ENCODE results near the gene ART4.

ART4 gene, protein sequence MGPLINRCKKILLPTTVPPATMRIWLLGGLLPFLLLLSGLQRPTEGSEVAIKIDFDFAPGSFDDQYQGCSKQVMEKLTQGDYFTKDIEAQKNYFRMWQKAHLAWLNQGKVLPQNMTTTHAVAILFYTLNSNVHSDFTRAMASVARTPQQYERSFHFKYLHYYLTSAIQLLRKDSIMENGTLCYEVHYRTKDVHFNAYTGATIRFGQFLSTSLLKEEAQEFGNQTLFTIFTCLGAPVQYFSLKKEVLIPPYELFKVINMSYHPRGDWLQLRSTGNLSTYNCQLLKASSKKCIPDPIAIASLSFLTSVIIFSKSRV

DNA sequence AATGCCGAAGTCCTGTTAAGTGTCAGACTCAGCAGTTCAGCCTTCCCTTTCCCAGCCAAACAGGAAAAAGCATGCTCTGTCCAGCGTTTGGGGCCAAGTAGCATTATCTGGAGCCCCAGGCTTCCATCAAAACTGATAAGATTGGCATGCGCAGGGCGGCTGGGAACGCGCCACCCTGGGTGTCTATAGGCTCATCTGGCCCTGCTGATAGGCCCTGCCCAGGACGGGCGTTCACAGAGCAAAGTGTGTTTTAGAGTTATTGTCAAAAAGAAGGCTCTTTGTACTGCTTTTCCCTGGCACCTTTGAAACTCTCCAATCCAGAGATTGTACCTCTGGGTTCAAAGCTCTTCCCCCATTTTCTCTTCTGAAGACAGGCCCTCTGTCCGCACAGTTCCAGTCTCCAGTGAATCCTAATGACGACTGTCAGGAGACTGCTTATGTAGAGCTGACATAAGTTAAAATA lies at the start of gene ART4:
ART4 (minus strand) TSS at position 102 of the 463 bp plus-strand sequence. CDS start 413 bp downstream, outside the sequence.
- no peak for DNase-seq

DNA sequence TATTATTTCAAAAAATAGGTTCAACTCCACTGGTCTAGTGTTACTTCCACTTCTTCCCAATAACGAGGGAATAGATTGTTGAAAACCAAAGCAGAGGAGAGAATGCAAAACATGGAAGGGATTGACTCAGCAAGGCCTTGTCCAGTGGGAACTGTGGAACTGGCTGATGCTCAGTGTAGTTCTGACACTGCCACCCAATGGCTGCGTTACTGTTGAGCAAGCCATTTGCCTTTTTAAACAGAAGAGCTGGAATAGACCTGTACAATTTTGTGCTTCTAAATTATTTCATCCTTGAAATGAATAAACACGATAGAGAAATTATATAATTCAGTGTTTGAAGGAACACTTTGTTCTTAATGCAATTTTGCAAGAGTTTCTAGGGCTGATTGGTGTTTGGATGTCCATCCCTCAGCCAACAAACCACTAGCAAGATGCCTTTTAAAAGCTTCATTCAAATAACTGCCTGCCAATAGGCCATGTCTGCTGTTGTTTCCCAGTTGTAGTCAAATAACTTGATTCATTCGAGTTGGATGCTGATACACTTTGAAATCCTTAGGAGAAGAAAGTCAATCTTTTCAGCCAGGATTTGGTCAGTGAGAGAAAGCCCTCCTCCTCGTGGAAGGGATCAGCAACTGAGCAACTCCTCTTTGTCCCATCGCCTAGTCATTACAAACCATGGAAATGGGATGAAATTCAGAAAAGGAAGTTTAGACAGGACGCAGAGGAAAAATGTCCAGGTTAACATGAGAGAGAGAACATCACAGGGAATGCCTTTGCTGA lies 49.6 kb upstream of the ART4 start:
- peak in 11 of 58 donors; percentile 4 to 41 (median 13) for DNase-seq

DNA sequence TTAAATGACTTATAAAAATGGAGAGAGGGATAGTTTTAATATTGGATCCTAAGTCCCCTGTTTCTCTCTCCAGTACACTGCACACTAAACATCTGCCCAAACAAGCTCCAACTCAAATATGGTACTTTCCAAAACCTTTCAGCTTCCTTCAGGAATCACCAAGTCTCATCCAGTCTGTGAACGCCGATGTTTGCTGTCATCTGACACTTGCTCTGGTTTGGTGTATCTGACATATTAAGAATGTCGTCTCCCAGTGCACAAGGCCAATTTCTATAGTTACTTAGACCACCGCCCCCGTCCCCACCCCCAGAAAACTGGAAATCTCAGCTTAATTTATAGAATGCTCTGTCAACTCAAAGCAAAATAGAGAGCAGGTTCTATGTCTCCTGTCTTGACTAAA lies 47.4 kb upstream of the ART4 start:
- no peak for DNase-seq

DNA sequence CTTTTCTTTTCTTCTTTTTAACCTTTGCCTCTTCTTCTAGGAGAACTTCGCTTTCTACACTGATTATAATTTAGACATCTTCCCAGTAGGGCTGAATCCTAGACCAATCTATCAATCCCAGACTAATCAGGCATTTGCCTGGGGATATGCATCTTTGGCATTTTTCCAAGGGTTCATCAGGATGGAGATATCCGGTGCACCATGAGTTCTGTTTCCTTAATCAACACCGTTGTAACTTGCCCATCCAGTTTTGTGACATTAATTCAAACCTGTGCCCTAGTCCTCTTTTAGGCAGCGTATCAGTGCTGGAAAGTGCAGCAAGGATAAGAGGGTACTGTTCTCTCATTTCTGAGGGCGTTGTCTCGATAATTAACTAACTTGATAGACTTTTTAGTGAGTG lies 42.9 kb upstream of the ART4 start:
- DNase-seq: no peak

DNA sequence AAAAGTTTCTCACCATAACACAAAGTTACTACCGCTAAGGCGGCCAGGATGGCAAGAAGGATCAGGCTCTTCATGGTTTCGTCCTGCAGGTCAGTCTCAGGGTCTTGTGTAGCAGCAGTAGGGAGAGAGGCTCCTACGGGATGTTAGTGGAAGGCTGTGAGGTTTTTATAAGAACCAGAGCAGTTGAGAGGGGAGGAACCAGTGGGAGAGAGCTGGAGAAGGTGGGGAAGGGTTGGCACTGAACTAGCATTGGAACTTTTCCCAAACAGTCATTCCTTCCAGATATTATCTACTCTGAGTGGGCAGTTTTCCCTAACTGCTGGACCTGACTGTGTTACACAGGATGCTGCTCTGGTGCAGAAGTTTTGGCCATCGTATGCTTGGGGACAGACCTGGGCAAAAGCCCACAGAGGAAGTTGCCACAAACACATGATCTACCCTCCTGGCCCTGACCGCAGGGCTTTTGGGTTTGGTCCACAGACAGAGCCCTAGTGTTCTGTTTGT lies 42.4 kb upstream of the ART4 start, which contains the start of gene MGP:
MGP (minus strand) TSS at position 137 of the 504 bp plus-strand sequence; CDS start at position 74, 63 bp downstream.
- peak in 1 of 58 donors; percentile 6 for DNase-seq

DNA sequence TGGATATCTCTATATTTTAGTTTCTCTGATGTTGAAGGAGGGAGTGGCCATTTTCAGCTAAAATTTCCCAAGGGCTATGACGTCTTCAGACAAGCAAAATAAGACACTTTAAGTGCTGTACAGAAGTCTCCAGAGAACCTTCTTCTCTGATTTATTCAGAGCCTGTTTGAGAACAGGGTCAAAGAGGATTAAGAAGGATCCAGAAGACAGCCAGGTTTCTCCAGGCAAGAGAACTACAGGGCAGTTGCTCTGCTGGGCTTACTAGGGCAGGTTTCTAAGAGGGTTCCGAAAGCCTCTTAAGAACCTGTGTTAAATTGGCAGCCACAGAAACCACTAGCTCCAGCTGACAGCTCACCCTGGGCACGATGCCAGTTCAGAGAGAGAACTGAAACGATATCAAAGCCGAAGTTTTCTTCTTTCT lies 41.1 kb upstream of the ART4 start:
- peak in 44 of 58 donors; percentile 3 to 68 (median 32) for DNase-seq

DNA sequence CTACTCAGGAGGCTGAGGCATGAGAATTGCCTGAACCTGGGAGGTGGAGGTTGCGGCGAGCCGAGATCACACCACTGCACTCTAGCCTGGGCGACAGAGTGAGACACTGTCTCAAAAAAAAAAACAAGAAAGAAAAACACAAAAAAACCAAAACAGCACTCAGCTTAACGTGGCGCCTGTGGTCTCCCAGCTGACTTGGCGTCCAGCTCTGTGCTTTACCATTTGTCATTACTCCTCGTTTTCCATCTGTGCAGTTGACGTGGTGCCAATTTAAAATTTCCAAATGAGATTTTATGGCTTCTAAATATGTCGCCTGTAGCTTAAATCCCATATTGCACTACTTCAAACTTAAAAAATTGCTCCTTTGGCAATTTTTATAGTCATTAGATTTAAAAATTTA lies 40.4 kb upstream of the ART4 start:
- DNase-seq: no peak

DNA sequence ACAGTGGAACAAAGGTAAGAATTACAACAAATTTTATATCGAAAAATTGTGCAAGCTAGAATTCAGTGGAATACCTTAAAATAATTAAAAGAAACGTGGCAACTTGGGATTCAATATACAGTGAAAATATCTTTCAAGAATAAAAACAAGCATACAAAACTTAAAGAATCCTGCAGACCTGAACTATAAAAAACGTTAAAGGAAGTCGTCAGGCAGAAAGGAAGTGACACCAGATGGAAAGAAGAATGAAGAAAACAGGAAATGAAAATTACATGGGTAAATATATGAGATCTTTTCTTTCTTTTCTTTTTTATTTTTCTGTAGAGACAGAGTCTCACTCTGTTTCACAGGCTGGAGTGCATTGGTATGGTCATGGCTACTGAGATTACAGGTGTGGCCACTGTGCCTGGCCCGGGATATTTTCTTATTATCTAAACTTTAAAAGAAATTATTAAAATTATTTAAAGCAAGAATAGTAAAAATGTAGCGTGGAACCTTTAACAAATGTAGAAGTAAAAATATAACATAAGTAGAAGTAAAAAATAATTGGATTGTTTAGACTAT lies 37.6 kb upstream of the ART4 start:
- no peak for DNase-seq

DNA sequence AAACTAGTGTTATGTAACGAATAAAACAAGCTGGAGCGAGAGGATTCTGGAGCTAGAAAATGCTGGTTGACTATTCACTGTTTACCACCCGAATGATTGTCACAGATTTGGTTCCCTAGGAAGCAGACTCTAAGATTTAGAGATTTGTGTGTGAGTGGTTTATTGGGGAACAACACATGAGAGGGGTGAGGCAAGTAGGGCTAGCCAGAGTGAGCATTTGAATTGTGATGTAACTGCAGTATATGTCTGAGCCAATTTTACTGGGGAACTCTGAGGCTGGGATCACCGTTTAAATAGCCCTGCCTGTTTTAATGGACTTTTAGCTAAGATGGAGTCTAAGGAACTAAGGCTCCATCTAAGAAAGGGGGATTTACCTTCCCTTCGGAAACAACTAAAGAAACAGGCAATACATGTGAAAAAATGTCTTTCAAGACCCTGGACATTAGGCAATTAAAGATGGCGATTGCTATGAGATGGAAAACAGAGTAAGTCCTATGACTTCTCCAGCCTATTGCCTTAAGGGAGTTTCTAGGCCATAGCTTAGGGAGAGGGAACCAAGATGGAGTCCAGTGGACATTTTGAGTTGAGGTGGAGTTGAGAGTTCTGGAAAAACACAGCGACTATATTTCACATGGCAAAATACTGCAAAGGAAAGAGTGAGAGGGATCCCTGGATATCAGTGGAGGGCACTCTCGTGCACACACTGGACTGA lies 36.1 kb upstream of the ART4 start:
- no peak for DNase-seq

DNA sequence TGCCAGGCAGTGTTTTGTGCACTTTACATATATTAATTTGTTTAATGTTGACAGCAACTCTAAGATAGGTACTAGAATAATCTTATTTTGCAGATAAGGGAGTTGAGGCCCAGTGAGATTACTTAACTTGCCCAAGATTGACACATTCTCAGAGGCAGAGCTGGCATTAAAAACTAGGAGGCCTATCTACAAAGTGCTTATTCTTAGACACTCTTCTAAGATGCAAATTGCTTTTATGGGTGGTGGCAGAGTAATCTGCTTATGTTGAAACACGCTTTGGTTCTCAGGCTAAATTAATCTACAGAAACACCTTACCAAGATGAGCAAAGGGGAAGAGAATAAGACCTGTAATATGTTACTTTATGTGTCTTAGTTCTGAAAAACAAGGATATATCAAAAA lies 35.2 kb upstream of the ART4 start:
- DNase-seq: no peak

DNA sequence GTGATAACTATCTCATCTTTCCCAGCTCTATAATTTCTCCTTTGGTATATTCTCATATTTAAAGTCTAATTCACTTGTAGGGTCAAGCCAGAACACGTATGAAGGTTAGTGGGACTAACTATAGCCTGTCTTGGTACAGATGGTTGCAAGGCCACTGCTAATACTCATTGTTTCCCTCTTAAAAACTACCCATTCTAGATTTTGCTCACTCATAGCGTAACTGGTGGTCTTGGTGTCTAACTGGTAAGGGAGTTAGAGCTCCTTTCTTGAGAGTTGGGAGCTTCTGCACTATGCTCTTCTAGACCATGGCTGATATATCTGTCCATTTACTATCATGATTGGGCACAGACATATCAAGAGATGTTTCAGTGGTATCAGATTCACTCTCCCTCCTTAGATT lies 33.5 kb upstream of the ART4 start:
- DNase-seq: no peak

DNA sequence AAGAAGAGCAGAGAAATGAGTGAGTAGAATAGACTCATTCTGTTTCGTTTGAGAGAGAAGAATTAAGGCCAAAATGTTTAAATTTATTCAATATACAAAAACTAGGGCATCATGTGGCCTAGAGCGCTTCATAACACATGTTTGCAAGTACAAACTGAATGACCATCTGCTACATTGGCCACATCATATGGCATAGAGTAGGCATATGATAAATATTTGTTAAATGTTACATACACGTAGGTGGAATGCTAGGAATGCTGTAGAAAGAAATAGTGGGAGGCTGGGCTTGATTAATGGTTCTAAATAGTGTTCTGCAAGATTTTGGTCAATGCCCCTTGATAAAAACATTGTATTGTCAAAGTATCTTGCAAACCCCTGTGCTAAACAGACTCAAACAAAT lies 31.6 kb upstream of the ART4 start:
- DNase-seq: no peak

DNA sequence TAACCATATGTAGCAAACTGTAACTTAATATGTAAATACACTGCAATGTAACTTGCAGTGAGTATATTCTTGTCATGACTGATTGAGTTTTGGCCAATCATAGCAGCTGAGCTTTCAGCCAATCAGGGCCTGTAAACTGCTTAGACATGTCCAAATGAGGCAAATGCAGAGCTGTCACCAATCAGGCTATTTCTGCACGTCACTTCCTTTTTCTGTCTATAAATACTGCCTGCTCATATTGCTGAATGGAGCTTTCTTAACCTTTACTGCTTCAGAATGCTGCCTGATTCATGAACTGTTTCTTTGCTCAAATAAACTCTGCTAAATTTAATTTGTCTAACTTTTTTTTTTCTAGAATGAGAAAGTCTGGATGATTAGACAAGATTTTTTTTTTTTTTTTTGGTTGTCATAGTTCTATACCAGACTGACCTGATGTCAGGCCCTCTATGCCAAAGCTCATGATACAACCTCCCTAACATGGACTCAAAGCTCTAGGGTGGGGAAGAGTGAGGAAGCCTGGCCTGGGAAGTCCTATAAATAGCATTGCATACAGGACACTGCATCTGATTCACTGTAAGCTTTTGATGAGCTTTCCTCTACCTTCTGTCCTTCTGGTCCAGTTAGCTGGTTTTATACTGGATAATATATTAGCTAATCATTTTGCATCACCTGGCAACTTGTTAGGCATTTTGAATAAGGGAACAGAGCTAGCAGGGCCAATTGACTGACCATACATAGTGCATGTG lies 30.3 kb upstream of the ART4 start:
- no peak for DNase-seq

DNA sequence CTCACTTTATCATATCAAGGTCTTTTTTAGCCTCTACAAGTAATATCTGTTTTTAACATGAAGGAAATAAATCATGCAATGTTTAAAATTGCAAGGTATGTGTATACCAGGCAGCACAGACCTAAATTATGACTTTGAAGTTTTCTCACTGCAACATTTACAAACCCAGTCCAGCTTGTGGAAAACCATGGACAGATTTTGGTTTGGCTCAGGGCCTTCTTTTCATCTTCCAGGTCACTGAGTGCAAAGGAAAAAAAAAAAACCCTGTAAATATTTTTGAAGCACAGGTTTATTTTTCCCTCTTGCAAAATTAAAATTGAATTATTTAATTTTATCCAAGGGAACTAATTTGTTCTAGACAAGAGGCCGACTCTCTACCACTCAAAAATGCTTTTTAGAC lies 28.6 kb upstream of the ART4 start:
- DNase-seq: no peak

DNA sequence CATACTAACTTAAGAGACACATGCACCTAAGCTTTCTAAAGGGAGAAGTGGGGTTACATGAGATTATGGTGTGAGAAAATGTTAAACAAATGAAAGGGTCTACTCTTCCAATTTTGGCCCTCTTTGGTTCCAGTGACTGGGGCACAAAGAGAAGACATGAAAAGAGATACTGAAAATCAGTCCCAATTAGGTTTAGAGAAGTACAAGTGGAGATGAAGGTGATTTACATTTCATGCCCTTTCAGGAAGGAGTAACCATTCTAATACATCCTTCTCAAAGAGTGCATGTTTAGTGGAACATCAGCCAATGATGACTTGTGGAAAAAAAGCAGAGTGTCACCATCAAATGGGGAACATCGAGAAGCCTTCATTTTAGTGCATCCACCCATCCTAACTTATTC lies 27.9 kb upstream of the ART4 start:
- no peak for DNase-seq

DNA sequence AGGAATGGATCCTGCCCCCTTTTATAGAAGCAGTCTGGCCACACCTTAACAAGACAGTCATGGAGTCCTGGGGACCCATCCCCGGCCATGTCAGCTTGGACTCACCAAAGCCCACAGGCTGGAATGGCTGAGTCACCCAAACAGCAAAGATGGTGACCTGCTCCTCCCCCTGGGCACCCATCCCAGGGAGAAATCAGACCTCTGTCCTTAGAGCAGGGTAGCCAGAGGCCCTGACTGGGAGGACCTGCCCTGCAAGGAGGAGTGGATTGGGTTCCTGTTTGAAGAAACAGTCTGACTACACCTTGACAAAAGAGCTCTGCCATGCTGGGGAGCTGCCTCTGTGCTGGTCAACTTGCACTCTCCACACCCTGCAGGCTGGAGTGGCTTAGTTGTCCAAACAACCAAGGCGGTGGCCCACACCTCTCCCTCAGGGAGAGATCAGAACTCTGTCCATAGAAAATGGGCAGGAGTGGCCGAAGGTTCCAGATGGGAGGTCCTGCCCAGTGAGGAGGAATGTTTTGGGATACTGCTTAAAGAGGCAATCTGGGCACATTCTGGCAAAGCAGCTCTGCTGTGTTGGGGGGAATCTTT lies 25.7 kb upstream of the ART4 start:
- no peak for DNase-seq

DNA sequence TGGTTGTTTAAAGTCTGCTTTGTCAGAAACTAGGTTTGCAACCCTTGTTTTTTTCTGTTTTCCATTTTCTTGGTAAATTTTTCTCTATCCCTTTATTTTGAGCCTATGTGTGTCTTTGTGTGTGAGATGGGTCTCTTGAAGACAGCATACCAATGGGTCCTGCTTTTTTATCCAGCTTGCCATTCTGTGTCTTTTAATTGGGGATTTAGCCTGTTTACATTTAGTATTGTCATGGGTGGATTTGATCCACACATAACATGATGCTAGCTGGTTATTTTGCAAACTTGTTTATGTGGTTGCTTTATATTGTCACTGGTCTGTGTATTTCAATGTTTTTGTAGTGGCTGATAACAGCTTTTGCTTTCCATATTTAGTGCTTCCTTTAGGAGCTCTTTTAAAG lies 17.2 kb upstream of the ART4 start:
- no peak for DNase-seq

DNA sequence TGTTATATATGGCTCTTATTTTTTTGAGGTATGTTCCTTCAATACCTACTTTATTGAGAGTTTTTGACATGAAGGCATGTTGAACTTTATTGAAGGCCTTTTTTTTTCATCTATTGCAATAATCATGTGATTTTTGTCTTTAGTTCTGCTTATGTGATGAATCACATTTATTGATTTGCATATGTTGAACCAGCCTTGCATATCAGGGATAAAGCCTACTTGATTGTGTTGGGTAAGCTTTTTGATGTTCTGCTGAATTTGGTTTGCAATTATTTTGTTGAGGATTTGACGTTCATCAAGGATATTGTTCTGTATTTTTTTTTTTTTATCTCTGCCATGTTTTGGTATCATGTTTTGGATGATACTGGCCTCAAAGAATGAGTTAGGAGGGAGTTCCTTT lies 15.2 kb upstream of the ART4 start:
- no peak for DNase-seq

DNA sequence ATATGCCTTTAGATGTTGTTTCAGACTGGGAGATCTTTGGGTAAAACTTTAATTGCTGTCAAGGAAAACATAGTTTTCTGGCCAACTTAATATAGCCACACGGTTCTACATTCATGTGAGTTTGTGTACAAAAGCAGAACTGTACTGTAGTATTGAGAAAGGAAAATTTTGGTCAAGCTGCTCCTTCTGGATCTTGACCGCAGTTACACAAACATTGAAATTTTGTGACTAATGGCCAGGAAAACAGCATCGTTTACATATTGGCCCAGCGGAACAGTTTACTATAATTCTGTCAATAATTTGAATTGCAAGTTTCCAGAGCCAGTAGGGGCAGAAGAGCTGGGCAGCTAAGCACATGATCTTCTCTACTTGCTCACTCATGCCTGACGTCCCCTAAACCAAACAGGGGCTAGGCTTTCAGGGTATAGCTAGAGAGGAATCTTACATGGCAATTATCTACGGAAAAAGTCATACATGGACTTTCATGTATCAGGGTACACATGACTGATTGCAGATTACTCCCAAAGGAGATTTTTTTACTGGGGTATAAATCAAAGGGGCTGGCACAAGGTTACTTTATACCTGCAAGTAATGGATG lies 11.4 kb upstream of the ART4 start:
- DNase-seq: no peak

DNA sequence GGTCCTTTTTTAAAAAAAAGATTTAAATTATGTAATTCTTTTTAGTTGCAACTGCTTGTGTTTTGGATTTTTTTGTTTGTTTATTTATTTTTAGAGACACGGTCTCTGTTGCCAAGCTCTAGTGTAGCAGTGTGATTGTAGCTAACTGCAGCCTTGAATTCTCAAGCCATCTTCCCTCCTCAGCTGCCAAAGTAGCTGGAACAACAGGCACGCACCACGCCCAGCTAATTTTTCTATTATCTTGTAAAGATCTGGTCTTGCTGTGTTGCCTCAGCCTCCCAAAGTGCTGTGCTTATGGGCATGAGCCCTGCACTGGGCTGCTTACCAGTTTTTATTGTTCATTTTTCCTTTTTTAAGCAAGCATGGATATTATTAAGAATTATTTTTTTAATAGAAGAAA lies 10.6 kb upstream of the ART4 start:
- no peak for DNase-seq

Measured in anterior cingulate cortex (tissue), 58 donors.